Subcutaneous adipose tissue (tissue), 4 donors: ENCODE measurements around the gene INVS. TPM values are rescaled to one million over a fixed set of nuclear protein-coding genes. Genes with fewer than 3 reads are reported as not detected.

Experiments used
- total RNA-seq, 4 donors: library from RNA; depleted of rRNA; stranded (reverse); fragments of >200 nt; gene quantifications; one replicate each; pipeline ENCODE4 v1.1.0, GENCODE V29; 2016
- TF ChIP-seq, protein P1 (sequence below): fragments of 450-650 bp; IDR thresholded peaks from one replicate; pipeline ENCODE4 v1.5.1; 2016; ENCODE audit warnings: low read depth, mild to moderate bottlenecking, control low read depth, antibody characterized with exemption, moderate library complexity

The INVS gene
- total RNA-seq, 4 donors from 2014 or later, result 33.0 to 36.4 (median 35.9) TPM

DNA sequence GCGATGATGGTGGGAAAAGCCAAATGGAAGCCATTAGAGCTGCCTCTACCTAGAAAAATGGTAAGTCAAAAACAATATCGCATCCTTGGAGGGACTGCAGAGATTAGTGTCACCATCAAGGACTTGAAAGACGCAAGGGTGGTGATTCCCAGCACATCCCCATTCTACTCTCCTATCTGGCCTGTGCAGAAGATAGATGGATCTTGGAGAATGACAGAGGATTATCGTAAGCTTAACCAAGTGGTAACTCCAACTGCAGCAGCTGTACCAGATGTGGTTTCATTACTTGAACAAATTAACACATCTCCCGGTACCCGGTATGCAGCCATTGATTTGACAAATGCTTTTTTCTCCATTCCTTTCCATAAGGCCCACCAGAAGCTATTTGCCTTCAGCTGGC lies 24.1 kb upstream of the INVS start:
- TF ChIP-seq, protein P1, sequence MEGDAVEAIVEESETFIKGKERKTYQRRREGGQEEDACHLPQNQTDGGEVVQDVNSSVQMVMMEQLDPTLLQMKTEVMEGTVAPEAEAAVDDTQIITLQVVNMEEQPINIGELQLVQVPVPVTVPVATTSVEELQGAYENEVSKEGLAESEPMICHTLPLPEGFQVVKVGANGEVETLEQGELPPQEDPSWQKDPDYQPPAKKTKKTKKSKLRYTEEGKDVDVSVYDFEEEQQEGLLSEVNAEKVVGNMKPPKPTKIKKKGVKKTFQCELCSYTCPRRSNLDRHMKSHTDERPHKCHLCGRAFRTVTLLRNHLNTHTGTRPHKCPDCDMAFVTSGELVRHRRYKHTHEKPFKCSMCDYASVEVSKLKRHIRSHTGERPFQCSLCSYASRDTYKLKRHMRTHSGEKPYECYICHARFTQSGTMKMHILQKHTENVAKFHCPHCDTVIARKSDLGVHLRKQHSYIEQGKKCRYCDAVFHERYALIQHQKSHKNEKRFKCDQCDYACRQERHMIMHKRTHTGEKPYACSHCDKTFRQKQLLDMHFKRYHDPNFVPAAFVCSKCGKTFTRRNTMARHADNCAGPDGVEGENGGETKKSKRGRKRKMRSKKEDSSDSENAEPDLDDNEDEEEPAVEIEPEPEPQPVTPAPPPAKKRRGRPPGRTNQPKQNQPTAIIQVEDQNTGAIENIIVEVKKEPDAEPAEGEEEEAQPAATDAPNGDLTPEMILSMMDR, result no peak

DNA sequence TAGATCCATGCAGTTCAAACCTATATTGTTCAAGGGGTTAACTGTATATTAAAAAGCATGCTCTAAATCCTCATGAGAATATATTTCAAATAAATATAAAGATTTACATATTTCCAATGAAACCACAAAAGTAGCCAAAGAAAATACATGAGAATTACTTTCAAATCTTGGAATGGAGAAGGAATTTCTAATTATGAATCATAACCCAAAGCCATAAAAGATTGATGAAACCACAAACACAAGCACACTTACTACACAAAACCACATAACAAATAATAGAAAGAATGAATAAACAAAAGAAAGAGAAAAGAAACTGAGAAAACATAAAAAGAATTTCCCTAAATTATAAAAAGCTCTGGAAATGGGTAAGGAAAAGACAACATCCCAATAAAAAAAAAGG lies 16.3 kb upstream of the INVS start:
- TF ChIP-seq, protein P1, result no peak

DNA sequence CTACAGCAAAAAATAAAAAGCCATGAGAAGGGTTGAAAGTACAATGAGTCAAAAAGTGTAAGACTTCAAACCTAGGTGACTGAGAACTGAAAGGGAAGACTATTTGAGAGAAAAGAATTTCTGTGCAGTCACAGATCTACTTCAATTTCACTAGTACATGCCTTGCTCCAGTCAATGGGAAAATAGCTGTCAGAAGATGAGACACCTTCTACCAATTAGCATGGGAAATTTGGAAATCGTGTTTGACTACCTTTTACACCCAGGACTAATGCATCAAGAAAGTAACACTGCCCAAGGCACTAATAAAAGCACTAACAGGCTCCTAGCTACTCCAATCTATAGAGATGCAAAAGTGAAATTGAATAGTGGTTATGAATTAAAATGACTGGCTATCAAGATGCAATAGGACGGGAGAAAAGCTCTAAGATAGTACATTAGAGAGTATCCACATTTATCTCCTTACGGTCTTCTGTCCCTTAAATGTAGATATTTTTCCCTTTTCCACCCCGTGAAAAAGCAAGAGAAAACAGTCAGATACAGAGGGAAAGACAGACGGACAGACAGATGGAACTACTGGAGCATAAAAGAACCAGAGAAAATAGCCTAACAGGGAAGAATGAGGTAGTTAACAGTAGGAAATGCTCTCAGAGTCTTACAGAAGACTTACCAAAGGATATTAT lies 15.5 kb upstream of the INVS start:
- TF ChIP-seq, protein P1, result no peak

DNA sequence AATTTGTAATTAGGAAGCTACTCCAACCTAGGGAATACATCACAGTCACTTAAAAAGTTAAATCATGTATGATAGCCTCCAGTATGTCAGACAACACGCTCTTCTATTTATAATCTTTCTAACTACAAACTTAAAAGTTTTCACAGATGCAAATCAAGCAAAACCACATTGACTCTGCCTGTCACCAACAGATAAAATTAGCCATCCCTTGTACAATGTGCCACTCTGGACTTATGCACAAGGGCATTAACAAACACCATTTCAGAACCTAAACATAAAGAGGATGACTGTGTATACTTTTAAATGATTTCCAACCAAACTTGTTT lies 15.0 kb upstream of the INVS start:
- TF ChIP-seq, protein P1, result no peak

DNA sequence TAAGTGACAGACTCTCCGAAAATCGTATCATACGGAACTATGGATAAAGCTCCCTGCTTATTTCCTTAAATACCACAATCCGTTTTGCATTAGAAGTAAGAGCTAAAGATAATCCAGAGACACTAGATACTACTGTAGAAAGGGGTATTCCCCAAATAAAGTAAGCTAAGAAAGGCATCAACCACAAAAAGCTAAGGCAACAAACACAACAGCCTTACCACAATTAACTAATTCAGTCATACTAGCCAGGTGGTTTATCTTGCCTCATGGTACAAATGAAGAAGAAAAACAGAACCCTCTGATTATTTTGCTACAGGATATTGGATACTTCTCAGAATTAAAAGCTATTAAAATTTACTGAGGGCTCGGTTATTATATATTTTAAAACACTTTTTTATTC lies 14.3 kb upstream of the INVS start:
- TF ChIP-seq, protein P1, result no peak

DNA sequence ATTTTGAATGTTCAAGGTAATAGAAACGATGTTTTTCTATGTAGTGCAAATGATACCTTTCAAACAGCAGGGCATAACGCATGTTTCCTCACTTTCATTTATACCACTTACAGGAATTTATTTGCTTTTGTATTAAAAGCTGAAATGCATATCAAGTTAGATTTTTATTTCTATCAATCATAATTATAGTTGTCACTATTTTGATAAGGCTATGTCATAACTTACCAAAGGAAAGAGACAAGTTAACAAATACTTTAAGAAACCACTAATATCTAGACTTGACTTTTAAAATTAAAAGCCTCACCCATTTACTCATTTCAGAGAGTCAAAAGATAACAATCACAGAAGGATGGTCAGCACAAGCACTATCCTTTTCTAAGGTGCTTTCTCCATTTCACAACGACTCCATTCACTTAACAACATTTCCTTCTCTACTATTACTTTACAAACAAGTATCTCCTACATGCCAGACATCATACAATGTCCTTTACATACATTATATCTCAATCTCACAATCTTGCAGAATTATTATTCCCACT lies 12.9 kb upstream of the INVS start:
- TF ChIP-seq, protein P1, result no peak

DNA sequence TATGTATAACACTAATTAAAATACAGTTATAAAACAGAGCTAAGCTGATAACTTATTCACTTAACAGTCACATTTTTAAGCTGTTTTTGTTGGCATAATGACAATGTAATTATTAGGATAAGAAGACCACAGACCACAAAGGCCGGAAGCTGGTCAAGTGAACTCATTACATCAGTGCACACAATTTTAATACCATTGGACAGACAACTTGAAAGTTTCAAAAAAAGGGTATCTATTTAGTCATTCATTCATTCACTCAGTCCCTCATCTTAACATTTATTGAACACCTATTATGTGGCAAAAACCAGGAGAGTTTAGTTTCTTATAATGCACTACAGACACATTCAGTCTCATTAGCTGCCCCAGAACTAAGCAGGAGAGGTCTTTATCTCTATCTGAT lies 11.8 kb upstream of the INVS start:
- TF ChIP-seq, protein P1, result no peak
